Measurements from ENCODE around the gene SORCS2.

Gene SORCS2

DNA sequence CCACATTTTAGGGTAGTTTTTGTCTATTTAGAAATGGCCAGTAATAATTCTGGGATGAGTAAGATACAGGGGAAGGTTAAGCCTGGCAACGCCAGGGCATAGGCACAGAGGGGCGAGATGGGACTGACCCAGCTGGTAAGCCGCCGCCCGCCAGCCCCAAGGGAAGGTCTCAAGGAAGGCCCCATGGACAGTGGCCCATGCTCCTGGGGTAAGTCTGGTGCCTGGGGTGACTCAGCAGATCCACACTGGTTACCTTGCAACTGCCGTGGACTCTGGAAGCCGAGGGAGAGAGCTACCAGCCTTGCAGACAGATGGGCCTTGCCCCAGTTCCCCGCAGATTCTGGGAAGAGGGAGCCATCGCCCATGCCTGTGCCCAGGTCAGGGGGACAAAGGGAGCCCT, 567.9 kb downstream of the SORCS2 start:
- peaks cover 0 to 2% of the 10 kb centered on the region in 2 experiments; a peak in 1 of 3 replicates for H3K36me3 ChIP-seq (ENCODE audit: control insufficient read depth in 2 of 2, insufficient read depth in 1 of 2, low read length in 2 of 2)
- H3K4me3 ChIP-seq (ENCODE audit: low read depth, low read length): no peak overlapping the region
- TF ChIP-seq ZNF501 (tag by site-specific recombination; IDR thresholded peaks at IDR 0.05) (no peak), ZNF37A (tag by site-specific recombination; IDR thresholded peaks at IDR 0.05) (no peak), ZNF624 (tag by site-specific recombination; IDR thresholded peaks at IDR 0.05) (no peak), ZNF19 (tag by site-specific recombination; IDR thresholded peaks at IDR 0.05; ENCODE audit: low read depth) (no peak), KLF10 (tag by site-specific recombination; IDR thresholded peaks at IDR 0.05) (no peak), YY1 (tag by site-specific recombination; IDR thresholded peaks at IDR 0.05) (no peak), REPIN1 (tag by site-specific recombination; IDR thresholded peaks at IDR 0.05; ENCODE audit: low read depth) (no peak), ZNF175 (tag by site-specific recombination; IDR thresholded peaks at IDR 0.05) (no peak), SP7 (tag by site-specific recombination; IDR thresholded peaks at IDR 0.05) (no peak), ZNF785 (tag by site-specific recombination; IDR thresholded peaks at IDR 0.05) (no peak), GLI4 (tag by site-specific recombination; IDR thresholded peaks at IDR 0.05) (no peak), ZNF433 (tag by site-specific recombination; IDR thresholded peaks at IDR 0.05; ENCODE audit: low read depth) (no peak), ZFP37 (tag by site-specific recombination; IDR thresholded peaks at IDR 0.05) (no peak)
- TF ChIP-seq, protein P1, sequence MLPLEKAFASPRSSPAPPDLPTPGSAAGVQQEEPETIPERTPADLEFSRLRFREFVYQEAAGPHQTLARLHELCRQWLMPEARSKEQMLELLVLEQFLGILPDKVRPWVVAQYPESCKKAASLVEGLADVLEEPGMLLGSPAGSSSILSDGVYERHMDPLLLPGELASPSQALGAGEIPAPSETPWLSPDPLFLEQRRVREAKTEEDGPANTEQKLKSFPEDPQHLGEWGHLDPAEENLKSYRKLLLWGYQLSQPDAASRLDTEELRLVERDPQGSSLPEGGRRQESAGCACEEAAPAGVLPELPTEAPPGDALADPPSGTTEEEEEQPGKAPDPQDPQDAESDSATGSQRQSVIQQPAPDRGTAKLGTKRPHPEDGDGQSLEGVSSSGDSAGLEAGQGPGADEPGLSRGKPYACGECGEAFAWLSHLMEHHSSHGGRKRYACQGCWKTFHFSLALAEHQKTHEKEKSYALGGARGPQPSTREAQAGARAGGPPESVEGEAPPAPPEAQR (tag by site-specific recombination; IDR thresholded peaks at IDR 0.05): no peak
- TF ChIP-seq, protein P2, sequence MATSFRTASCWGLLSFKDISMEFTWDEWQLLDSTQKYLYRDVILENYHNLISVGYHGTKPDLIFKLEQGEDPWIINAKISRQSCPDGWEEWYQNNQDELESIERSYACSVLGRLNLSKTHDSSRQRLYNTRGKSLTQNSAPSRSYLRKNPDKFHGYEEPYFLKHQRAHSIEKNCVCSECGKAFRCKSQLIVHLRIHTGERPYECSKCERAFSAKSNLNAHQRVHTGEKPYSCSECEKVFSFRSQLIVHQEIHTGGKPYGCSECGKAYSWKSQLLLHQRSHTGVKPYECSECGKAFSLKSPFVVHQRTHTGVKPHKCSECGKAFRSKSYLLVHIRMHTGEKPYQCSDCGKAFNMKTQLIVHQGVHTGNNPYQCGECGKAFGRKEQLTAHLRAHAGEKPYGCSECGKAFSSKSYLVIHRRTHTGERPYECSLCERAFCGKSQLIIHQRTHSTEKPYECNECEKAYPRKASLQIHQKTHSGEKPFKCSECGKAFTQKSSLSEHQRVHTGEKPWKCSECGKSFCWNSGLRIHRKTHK (tag by site-specific recombination; IDR thresholded peaks at IDR 0.05): no peak
- TF ChIP-seq, protein P3, sequence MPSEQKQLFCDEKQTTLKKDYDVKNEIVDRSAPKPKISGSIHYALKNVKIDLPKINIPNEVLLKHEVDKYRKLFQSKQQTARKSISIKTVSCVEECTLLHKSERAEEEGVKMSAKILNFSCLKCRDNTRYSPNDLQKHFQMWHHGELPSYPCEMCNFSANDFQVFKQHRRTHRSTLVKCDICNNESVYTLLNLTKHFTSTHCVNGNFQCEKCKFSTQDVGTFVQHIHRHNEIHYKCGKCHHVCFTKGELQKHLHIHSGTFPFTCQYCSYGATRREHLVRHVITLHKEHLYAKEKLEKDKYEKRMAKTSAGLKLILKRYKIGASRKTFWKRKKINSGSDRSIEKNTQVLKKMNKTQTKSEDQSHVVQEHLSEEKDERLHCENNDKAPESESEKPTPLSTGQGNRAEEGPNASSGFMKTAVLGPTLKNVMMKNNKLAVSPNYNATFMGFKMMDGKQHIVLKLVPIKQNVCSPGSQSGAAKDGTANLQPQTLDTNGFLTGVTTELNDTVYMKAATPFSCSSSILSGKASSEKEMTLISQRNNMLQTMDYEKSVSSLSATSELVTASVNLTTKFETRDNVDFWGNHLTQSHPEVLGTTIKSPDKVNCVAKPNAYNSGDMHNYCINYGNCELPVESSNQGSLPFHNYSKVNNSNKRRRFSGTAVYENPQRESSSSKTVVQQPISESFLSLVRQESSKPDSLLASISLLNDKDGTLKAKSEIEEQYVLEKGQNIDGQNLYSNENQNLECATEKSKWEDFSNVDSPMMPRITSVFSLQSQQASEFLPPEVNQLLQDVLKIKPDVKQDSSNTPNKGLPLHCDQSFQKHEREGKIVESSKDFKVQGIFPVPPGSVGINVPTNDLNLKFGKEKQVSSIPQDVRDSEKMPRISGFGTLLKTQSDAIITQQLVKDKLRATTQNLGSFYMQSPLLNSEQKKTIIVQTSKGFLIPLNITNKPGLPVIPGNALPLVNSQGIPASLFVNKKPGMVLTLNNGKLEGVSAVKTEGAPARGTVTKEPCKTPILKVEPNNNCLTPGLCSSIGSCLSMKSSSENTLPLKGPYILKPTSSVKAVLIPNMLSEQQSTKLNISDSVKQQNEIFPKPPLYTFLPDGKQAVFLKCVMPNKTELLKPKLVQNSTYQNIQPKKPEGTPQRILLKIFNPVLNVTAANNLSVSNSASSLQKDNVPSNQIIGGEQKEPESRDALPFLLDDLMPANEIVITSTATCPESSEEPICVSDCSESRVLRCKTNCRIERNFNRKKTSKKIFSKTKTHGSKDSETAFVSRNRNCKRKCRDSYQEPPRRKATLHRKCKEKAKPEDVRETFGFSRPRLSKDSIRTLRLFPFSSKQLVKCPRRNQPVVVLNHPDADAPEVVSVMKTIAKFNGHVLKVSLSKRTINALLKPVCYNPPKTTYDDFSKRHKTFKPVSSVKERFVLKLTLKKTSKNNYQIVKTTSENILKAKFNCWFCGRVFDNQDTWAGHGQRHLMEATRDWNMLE (tag by site-specific recombination; conservative IDR thresholded peaks at IDR 0.05; ENCODE audit: low read depth): no peak
- TF ChIP-seq, protein P4, sequence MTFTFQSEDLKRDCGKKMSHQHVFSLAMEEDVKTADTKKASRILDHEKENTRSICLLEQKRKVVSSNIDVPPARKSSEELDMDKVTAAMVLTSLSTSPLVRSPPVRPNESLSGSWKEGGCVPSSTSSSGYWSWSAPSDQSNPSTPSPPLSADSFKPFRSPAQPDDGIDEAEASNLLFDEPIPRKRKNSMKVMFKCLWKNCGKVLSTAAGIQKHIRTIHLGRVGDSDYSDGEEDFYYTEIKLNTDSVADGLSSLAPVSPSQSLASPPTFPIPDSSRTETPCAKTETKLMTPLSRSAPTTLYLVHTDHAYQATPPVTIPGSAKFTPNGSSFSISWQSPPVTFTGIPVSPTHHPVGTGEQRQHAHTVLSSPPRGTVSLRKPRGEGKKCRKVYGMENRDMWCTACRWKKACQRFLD (tag by site-specific recombination; IDR thresholded peaks at IDR 0.05): no peak
- TF ChIP-seq, protein P5, sequence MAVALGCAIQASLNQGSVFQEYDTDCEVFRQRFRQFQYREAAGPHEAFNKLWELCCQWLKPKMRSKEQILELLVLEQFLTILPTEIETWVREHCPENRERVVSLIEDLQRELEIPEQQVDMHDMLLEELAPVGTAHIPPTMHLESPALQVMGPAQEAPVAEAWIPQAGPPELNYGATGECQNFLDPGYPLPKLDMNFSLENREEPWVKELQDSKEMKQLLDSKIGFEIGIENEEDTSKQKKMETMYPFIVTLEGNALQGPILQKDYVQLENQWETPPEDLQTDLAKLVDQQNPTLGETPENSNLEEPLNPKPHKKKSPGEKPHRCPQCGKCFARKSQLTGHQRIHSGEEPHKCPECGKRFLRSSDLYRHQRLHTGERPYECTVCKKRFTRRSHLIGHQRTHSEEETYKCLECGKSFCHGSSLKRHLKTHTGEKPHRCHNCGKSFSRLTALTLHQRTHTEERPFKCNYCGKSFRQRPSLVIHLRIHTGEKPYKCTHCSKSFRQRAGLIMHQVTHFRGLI (tag by site-specific recombination; IDR thresholded peaks at IDR 0.05): no peak
- TF ChIP-seq, protein P6, sequence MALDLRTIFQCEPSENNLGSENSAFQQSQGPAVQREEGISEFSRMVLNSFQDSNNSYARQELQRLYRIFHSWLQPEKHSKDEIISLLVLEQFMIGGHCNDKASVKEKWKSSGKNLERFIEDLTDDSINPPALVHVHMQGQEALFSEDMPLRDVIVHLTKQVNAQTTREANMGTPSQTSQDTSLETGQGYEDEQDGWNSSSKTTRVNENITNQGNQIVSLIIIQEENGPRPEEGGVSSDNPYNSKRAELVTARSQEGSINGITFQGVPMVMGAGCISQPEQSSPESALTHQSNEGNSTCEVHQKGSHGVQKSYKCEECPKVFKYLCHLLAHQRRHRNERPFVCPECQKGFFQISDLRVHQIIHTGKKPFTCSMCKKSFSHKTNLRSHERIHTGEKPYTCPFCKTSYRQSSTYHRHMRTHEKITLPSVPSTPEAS (tag by site-specific recombination; IDR thresholded peaks at IDR 0.05): no peak
- H3K27ac ChIP-seq (ENCODE audit: extremely low read depth, low read depth, low read length): no peak overlapping the region
- POLR2A ChIA-PET: no interaction called here
- no peaks in the 10 kb centered on the region; the same call in 1 of the 2 replicates for H3K4me1 ChIP-seq (ENCODE audit: control insufficient read depth, insufficient read depth, low read length)
- CTCF ChIA-PET: interaction anchor here (1.0 to 3.5 kb wide), 3 partner anchors 9 to 178 kb away, joined by 3 to 37 read pairs (median 3); no protein-coding TSS in a partner anchor
- no peaks in the 10 kb centered on the region for H3K9me3 ChIP-seq (ENCODE audit: control insufficient read depth, insufficient read depth, low read depth, low read length)

Data from HEK293 (cell line).